NCI-H1092 treated with DMSO at 0.1 percent for 48 hours (cell line): Measurements from ENCODE around the gene SPHKAP.
"Not testable (repeated sequence)": the region's sequence is repeated elsewhere in the genome, so short reads cannot be mapped to it uniquely, and the experiment has no call there.

Source experiments
- DNase-seq: peaks from one replicate; lab custom pipeline; 2025; lab: John Stamatoyannopoulos, UW

Gene SPHKAP

GRCh38 chr2:228103379-228103778 is 78.1 kb downstream of the SPHKAP start:
- DNase-seq, result no peak

GRCh38 chr2:228102949-228103348 is 78.5 kb downstream of the SPHKAP start:
- DNase-seq, result no peak

- no peak for DNase-seq
These were observed 87.0 kb downstream of the SPHKAP start for GRCh38 chr2:228094377-228094921.

- no peak for DNase-seq
These were observed 89.4 kb downstream of the SPHKAP start for GRCh38 chr2:228092056-228092455.

- DNase-seq, result no peak
These were observed 94.9 kb downstream of the SPHKAP start for GRCh38 chr2:228086561-228086960.

GRCh38 chr2:228084717-228085116 is 96.8 kb downstream of the SPHKAP start:
- DNase-seq, result no peak

- DNase-seq, result no peak
These were observed 98.4 kb downstream of the SPHKAP start for GRCh38 chr2:228083131-228083530.

- no peak for DNase-seq
These were observed 98.9 kb downstream of the SPHKAP start for GRCh38 chr2:228082571-228082970.

- no peak for DNase-seq
These were observed 102.3 kb downstream of the SPHKAP start for GRCh38 chr2:228079194-228079593.

GRCh38 chr2:228076695-228077094 is 104.8 kb downstream of the SPHKAP start:
- DNase-seq, result not testable (repeated sequence)

GRCh38 chr2:228072669-228073068 is 108.8 kb downstream of the SPHKAP start:
- no peak for DNase-seq

- DNase-seq, result no peak
These were observed 114.2 kb downstream of the SPHKAP start for GRCh38 chr2:228067309-228067708.

GRCh38 chr2:228066126-228066798 is 115.2 kb downstream of the SPHKAP start:
- no peak for DNase-seq

GRCh38 chr2:228065686-228066085 is 115.8 kb downstream of the SPHKAP start:
- DNase-seq, result no peak

GRCh38 chr2:228064796-228065315 is 116.6 kb downstream of the SPHKAP start:
- DNase-seq, result no peak

- no peak for DNase-seq
These were observed 117.5 kb downstream of the SPHKAP start for GRCh38 chr2:228064024-228064423.

GRCh38 chr2:228063558-228063957 is 117.9 kb downstream of the SPHKAP start:
- no peak for DNase-seq

GRCh38 chr2:228059735-228060134 is 121.8 kb downstream of the SPHKAP start:
- DNase-seq, result no peak

GRCh38 chr2:228056293-228057097 is 125.0 kb downstream of the SPHKAP start:
- no peak for DNase-seq

GRCh38 chr2:228048838-228049490 is 132.5 kb downstream of the SPHKAP start:
- DNase-seq, result peak; percentile 55

GRCh38 chr2:228040995-228041394 is 140.5 kb downstream of the SPHKAP start:
- no peak for DNase-seq

- DNase-seq, result peak; percentile 13
These were observed 141.5 kb downstream of the SPHKAP start for GRCh38 chr2:228039752-228040534.
